ENCODE data around the gene MR1.

DNA sequence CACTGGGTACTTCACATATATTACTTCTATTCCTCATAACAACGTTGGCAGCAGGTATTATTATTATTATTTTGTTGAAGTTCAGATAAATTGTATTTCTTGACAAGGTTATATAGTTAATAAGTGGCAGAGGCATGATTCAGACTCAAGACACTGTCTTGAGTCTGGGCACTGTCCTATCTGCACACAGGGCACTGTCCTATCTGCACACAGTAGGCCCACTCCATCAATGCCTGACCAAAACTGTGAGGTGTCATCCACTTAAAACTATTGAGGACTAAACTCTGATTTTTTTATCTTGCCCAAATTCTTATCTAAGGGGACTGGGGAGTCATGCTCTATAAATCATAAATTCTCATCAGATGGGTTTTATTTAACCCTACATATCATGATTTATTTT lies 30.9 kb downstream of the MR1 start:
- TF ChIP-seq, protein P1, sequence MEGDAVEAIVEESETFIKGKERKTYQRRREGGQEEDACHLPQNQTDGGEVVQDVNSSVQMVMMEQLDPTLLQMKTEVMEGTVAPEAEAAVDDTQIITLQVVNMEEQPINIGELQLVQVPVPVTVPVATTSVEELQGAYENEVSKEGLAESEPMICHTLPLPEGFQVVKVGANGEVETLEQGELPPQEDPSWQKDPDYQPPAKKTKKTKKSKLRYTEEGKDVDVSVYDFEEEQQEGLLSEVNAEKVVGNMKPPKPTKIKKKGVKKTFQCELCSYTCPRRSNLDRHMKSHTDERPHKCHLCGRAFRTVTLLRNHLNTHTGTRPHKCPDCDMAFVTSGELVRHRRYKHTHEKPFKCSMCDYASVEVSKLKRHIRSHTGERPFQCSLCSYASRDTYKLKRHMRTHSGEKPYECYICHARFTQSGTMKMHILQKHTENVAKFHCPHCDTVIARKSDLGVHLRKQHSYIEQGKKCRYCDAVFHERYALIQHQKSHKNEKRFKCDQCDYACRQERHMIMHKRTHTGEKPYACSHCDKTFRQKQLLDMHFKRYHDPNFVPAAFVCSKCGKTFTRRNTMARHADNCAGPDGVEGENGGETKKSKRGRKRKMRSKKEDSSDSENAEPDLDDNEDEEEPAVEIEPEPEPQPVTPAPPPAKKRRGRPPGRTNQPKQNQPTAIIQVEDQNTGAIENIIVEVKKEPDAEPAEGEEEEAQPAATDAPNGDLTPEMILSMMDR (conservative IDR thresholded peaks at IDR 0.05 in 1 of 2, IDR thresholded peaks at IDR 0.05 in 1 of 2; ENCODE audit: extremely low read depth in 1 of 2, insufficient read depth in 1 of 2, low read depth in 1 of 2, low read length in 2 of 2), result no peak
- TF ChIP-seq EZH2 (IDR thresholded peaks at IDR 0.05; ENCODE audit: borderline replicate concordance, low read length), result no peak

All from mammary epithelial cell (primary cell).